HepG2 (cell line): ENCODE data around the gene DCTN3. TPM values are rescaled to one million over a fixed set of nuclear protein-coding genes. Genes with fewer than 3 reads are reported as not detected.

ENCODE experiments used
- ATAD3A ChIP-seq: sonication (generic); formaldehyde crosslinking; IDR thresholded peaks from 2 replicates; pipeline ENCODE4 v1.4.0; 2020; ENCODE audit warnings: missing genetic modification reagents
- HOXA3 ChIP-seq: sonication (generic); formaldehyde crosslinking; IDR thresholded peaks from 2 replicates; pipeline ENCODE4 v1.5.0; 2020; ENCODE audit warnings: missing genetic modification reagents
- KDM3A ChIP-seq: IDR thresholded peaks from 2 replicates; pipeline ENCODE4 v1.6.1; 2018; ENCODE audit warnings: low read depth, missing compliant biosample characterization
- NAIF1 ChIP-seq: sonication (generic); formaldehyde crosslinking; IDR thresholded peaks from 2 replicates; pipeline ENCODE4 v1.5.0; 2020; ENCODE audit warnings: mild to moderate bottlenecking, missing genetic modification reagents, borderline replicate concordance
- PHF5A ChIP-seq: IDR thresholded peaks from one replicate; pipeline ENCODE4 v1.6.1; 2018; ENCODE audit warnings: low read depth, missing genetic modification reagents; ENCODE audit not compliant: unreplicated experiment
- PLRG1 ChIP-seq: fragments of 450-650 bp; conservative IDR thresholded peaks from 2 replicates; pipeline ENCODE4 v1.6.1; 2016
- TEAD3 ChIP-seq: optimal IDR thresholded peaks from 2 replicates; pipeline ENCODE3; 2016; ENCODE audit warnings: borderline replicate concordance
- ZNF652 ChIP-seq: IDR thresholded peaks from 2 replicates; pipeline ENCODE4 v1.6.1; 2016; ENCODE audit warnings: low read depth, borderline replicate concordance
- ZNF703 ChIP-seq: sonication (generic); formaldehyde crosslinking; IDR thresholded peaks from 2 replicates; pipeline ENCODE4 v1.5.1; 2020; ENCODE audit warnings: missing genetic modification reagents, mild to moderate bottlenecking, moderate library complexity, borderline replicate concordance
- ZSCAN30 ChIP-seq: sonication (generic); formaldehyde crosslinking; IDR thresholded peaks from 2 replicates; pipeline ENCODE4 v1.5.0; 2020; ENCODE audit warnings: mild to moderate bottlenecking, missing genetic modification reagents
- polyA plus RNA-seq, 8 experiments: library from polyadenylated mRNA; depleted of rRNA in 3 of 8; stranded (reverse) in 7 of 8; unstranded in 1 of 8; fragments of >200 nt; fragmentation: Illumina TruSeq in 4 of 8; extraction: Trizol in 4 of 8; gene quantifications; 2 replicates each; pipeline versions ENCODE4 v1.2.1 to v1.2.3, GENCODE V29; 2011 to 2016; ENCODE audit warnings: low read depth in 4 of 8, missing spikeins in 1 of 8, mixed read lengths in 1 of 8; ENCODE audit not compliant: insufficient read depth in 1 of 8
- total RNA-seq, 5 experiments: library from RNA; depleted of rRNA; stranded (reverse); fragments of >200 nt; fragmentation: Illumina TruSeq; extraction: Trizol; gene quantifications; 2 replicates each; pipeline ENCODE4 v1.2.3, GENCODE V29; 2016; ENCODE audit warnings: low read depth in 1 of 5
- TF ChIP-seq, protein P1 (sequence below): sonication (generic); formaldehyde crosslinking; IDR thresholded peaks from 2 replicates; pipeline ENCODE4 v1.4.0; 2020; ENCODE audit warnings: mild to moderate bottlenecking, missing genetic modification reagents
- TF ChIP-seq, protein P2 (sequence below): IDR thresholded peaks from 2 replicates; pipeline ENCODE4 v1.6.1; 2016; ENCODE audit warnings: low read depth, control low read depth
- TF ChIP-seq, protein P3 (sequence below): sonication (generic); formaldehyde crosslinking; IDR thresholded peaks from 2 replicates; pipeline ENCODE4 v1.8.0; 2022; ENCODE audit warnings: missing genetic modification reagents, mild to moderate bottlenecking, moderate library complexity, borderline replicate concordance
- TF ChIP-seq, protein P4 (sequence below): sonication (generic); formaldehyde crosslinking; conservative IDR thresholded peaks from 2 replicates; pipeline ENCODE4 v1.4.0; 2020; ENCODE audit warnings: mild to moderate bottlenecking, missing genetic modification reagents, moderate library complexity

DCTN3 gene
- total and polyA plus RNA-seq, 2 of the 13 experiments (the other 11 are each of a cell fraction or from before 2014, with no cell fraction given), result 27.4 to 34.5 TPM

DNA sequence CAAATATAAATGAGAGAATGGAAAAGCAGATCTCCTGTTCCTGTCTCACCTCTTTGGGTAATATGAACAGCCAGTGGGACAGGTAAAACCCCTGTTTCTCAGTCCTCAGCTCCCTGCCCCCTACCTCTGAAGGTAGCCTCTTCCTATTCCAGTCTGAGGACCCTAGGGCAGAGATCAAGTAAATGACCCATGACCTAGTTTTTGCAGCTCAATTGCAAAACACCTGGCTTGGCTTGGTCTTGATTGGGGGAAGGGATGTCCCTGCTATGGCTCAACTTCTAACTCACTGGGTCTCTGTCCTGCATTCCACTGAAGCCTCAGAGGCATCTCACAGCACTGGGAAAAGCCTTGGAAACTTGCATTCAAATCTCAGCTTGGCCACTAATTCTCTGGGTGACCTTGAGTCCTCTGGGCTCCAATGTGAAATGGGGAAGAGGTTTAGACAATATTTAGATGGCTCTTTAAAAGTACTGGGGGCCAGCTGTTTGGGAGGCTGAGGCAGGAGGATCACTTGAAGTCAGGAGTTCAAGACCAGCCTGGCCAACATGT lies 24.5 kb upstream of the DCTN3 start (continued):
- TF ChIP-seq, protein P1, sequence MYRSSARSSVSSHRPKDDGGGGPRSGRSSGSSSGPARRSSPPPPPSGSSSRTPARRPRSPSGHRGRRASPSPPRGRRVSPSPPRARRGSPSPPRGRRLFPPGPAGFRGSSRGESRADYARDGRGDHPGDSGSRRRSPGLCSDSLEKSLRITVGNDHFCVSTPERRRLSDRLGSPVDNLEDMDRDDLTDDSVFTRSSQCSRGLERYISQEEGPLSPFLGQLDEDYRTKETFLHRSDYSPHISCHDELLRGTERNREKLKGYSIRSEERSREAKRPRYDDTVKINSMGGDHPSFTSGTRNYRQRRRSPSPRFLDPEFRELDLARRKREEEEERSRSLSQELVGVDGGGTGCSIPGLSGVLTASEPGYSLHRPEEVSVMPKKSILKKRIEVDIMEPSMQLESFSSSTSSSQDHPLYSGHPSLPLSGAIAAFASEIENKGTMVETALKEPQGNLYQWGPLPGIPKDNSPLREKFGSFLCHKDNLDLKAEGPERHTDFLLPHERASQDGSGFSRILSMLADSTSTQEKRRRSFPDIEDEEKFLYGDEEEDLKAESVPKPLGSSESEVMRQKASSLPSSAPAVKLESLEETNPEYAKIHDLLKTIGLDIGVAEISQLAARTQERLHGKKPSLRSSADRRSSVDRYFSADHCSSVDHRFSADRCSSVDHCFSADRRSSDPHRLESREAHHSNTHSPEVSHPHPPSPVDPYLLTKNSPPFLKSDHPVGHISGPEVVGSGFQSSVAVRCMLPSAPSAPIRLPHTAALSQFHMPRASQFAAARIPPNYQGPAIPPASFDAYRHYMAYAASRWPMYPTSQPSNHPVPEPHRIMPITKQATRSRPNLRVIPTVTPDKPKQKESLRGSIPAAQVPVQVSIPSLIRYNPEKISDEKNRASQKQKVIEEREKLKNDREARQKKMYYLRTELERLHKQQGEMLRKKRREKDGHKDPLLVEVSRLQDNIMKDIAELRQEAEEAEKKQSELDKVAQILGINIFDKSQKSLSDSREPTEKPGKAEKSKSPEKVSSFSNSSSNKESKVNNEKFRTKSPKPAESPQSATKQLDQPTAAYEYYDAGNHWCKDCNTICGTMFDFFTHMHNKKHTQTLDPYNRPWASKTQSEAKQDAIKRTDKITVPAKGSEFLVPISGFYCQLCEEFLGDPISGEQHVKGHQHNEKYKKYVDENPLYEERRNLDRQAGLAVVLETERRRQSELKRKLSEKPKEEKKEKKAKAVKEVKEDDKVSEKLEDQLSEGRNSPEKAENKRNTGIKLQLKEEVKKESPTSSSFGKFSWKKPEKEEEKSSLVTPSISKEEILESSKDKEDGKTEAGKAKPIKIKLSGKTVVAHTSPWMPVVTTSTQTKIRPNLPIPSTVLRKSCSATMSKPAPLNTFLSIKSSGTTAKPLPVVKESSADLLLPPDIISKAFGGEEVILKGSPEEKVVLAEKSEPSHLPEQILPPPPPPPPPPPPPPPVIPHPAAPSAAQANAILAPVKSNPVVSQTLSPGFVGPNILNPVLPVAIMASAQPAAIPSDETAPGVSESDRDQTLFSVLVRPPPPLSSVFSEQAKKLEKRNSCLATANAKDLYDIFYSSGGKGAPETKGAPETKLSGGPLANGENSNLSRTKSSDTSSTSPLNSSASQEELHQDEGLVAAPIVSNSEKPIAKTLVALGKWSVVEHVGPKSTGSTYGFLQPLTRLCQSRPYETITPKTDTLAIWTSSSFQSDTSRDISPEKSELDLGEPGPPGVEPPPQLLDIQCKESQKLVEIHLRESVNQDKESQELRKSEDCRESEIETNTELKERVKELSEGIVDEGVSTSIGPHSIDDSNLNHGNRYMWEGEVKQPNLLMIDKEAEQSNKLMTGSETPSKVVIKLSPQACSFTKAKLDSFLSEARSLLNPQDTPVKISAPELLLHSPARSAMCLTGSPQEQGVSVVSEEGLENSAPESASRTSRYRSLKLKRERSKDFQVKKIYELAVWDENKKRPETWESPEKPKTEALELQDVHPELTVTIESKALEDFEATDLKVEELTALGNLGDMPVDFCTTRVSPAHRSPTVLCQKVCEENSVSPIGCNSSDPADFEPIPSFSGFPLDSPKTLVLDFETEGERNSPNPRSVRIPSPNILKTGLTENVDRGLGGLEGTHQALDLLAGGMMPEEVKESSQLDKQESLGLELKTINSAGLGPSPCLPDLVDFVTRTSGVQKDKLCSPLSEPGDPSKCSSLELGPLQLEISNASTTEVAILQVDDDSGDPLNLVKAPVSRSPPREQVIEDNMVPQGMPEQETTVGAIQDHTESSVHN, result peak; percentile 66; the same call in 1 of the 2 replicates
- TF ChIP-seq ATAD3A (CRISPR knock-in tag) (no peak), TEAD3 (peak; percentile 90), ZNF652 (CRISPR knock-in tag) (no peak), PHF5A (CRISPR knock-in tag) (no peak), ZNF703 (CRISPR knock-in tag) (no peak), KDM3A (CRISPR knock-in tag) (no peak), PLRG1 (no peak), HOXA3 (CRISPR knock-in tag) (peak; percentile 73), NAIF1 (CRISPR knock-in tag) (no peak), ZSCAN30 (CRISPR knock-in tag) (no peak)
- TF ChIP-seq, protein P2, sequence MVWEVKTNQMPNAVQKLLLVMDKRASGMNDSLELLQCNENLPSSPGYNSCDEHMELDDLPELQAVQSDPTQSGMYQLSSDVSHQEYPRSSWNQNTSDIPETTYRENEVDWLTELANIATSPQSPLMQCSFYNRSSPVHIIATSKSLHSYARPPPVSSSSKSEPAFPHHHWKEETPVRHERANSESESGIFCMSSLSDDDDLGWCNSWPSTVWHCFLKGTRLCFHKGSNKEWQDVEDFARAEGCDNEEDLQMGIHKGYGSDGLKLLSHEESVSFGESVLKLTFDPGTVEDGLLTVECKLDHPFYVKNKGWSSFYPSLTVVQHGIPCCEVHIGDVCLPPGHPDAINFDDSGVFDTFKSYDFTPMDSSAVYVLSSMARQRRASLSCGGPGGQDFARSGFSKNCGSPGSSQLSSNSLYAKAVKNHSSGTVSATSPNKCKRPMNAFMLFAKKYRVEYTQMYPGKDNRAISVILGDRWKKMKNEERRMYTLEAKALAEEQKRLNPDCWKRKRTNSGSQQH (CRISPR knock-in tag), result no peak
- TF ChIP-seq, protein P3, sequence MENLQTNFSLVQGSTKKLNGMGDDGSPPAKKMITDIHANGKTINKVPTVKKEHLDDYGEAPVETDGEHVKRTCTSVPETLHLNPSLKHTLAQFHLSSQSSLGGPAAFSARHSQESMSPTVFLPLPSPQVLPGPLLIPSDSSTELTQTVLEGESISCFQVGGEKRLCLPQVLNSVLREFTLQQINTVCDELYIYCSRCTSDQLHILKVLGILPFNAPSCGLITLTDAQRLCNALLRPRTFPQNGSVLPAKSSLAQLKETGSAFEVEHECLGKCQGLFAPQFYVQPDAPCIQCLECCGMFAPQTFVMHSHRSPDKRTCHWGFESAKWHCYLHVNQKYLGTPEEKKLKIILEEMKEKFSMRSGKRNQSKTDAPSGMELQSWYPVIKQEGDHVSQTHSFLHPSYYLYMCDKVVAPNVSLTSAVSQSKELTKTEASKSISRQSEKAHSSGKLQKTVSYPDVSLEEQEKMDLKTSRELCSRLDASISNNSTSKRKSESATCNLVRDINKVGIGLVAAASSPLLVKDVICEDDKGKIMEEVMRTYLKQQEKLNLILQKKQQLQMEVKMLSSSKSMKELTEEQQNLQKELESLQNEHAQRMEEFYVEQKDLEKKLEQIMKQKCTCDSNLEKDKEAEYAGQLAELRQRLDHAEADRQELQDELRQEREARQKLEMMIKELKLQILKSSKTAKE (CRISPR knock-in tag), result peak; percentile 53; the same call in 1 of the 2 replicates
- TF ChIP-seq, protein P4, sequence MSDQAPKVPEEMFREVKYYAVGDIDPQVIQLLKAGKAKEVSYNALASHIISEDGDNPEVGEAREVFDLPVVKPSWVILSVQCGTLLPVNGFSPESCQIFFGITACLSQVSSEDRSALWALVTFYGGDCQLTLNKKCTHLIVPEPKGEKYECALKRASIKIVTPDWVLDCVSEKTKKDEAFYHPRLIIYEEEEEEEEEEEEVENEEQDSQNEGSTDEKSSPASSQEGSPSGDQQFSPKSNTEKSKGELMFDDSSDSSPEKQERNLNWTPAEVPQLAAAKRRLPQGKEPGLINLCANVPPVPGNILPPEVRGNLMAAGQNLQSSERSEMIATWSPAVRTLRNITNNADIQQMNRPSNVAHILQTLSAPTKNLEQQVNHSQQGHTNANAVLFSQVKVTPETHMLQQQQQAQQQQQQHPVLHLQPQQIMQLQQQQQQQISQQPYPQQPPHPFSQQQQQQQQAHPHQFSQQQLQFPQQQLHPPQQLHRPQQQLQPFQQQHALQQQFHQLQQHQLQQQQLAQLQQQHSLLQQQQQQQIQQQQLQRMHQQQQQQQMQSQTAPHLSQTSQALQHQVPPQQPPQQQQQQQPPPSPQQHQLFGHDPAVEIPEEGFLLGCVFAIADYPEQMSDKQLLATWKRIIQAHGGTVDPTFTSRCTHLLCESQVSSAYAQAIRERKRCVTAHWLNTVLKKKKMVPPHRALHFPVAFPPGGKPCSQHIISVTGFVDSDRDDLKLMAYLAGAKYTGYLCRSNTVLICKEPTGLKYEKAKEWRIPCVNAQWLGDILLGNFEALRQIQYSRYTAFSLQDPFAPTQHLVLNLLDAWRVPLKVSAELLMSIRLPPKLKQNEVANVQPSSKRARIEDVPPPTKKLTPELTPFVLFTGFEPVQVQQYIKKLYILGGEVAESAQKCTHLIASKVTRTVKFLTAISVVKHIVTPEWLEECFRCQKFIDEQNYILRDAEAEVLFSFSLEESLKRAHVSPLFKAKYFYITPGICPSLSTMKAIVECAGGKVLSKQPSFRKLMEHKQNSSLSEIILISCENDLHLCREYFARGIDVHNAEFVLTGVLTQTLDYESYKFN, result peak; percentile 96
